Measurements from ENCODE around the gene IGFBP6. TPM values are rescaled to one million over a fixed set of nuclear protein-coding genes. Genes with fewer than 3 reads are reported as not detected.

Gene IGFBP6, protein sequence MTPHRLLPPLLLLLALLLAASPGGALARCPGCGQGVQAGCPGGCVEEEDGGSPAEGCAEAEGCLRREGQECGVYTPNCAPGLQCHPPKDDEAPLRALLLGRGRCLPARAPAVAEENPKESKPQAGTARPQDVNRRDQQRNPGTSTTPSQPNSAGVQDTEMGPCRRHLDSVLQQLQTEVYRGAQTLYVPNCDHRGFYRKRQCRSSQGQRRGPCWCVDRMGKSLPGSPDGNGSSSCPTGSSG
- not detected in 2 replicates for polyA plus RNA-seq (2014; cell fraction: cytosol; rRNA removed)
- not detected in 2 replicates for polyA plus RNA-seq (2014; cell fraction: nucleus; rRNA removed)

- DNase-seq (ENCODE audit: low spot score): no peak
Measured at GRCh38 chr12:53097564-53098353, at the start of gene IGFBP6. IGFBP6 (plus strand) TSS chr12:53097667; CDS start chr12:53097718, 51 bp downstream.

- peak; percentile 45 for DNase-seq (ENCODE audit: low spot score)
Measured at GRCh38 chr12:53048033-53048779, 49.3 kb upstream of the IGFBP6 start.

GRCh38 chr12:53048780-53049401 lies 48.6 kb upstream of the IGFBP6 start:
- DNase-seq (ENCODE audit: low spot score): peak; percentile 13

GRCh38 chr12:53049571-53050318 lies 47.7 kb upstream of the IGFBP6 start, which contains the start of gene TNS2:
TNS2 (plus strand) TSS chr12:53050065; CDS start chr12:53050186, 121 bp downstream.
- DNase-seq (ENCODE audit: low spot score): peak; percentile 55

GRCh38 chr12:53050426-53051057 lies 46.9 kb upstream of the IGFBP6 start:
- peak; percentile 27 for DNase-seq (ENCODE audit: low spot score)

GRCh38 chr12:53051058-53051880 lies 46.2 kb upstream of the IGFBP6 start:
- DNase-seq (ENCODE audit: low spot score): peak; percentile 65

DNA sequence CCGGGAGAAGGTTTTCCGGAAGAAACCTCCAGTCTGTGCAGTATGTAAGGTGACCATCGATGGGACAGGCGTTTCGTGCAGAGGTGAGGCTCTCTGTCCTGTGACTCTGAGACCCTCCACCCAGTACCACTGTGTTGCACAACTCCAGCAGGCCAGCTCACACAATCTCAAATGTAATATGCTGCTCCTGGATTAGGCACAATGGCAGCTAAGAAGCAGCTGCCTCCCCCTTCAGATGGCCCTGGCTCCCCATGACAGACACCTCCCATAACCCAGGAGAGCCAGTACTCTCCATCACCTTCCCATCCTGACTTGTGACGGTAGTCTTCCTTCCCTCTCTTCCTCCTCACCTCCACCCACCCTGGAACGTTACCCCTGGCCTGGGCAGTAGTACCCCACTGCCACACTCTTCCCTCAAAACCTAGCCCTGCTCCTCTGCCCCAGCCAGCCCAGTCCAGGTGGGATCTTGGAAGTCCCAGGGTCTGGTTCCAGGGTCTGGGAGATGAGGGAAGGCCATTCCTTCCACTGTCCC lies 45.5 kb upstream of the IGFBP6 start:
- DNase-seq (ENCODE audit: low spot score): peak; percentile 14

DNA sequence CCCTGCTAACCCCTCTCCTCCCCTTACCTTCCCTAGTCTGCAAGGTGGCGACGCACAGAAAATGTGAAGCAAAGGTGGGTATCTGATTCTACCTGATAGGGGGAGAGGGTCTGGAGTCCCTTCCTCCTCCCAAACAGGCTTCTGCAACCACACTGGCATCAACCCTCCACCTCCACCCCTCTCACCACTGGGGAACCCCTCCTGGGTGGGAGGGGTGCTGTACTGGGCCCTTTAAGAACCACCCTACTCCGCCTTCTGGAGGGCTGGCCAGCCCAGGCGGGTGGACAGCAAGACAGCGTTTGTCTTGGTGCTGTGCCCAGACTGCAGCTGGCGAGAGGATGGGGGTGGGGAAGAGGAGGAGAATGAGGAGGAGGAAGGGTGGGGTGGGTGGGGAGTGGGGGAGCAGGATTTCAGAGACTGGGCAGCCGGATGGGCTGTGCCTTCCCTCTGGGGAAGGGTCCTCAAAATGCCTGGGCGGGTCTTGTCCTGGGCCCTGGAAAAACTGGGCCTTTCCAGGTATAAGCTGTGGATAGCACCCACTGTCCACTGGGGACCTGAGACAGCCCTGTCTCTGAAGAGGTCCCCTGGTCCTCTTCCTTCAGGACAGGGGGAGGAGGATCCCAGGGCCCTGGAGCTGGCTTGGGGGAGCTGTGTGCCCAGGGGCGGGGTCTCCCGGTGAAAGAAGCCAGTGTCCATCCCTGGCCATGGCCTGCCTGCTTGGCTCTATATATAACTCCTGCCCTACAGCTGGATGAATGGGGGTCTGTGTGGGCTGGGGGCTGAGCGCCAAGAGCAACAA lies 44.8 kb upstream of the IGFBP6 start:
- DNase-seq (ENCODE audit: low spot score): peak; percentile 21

GRCh38 chr12:53053218-53054111 lies 44.0 kb upstream of the IGFBP6 start:
- DNase-seq (ENCODE audit: low spot score): peak; percentile 46

DNA sequence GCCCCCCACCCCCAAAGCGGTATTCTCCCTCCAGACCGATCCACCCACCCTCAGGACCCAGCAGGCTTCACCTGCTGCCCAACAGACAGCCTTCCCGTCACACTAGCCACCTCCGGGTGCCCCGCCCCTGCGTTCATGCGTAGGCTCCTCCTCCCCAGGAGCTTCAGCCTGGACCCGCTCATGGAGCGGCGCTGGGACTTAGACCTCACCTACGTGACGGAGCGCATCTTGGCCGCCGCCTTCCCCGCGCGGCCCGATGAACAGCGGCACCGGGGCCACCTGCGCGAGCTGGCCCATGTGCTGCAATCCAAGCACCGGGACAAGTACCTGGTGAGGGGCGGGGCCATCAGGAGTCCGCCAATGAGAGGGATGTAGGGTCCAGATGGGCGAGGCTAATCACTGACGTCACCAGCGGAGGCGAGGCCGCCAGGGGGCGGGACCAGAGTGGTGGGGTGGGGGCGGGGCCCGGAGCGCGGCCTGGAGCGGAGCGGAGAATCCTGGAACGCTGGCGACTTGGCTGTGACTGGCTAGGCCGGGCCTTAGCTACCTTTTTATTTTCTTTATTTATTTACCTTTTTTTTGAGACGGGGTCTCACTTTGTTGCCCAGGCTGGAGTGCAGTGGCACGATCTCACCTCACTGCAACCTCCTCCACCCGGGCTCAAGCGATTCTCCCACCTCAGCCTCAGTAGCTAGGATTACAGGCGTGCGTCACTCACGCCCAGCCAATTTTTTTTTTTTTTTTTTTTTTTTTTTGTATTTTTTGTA lies 43.2 kb upstream of the IGFBP6 start:
- peak; percentile 95 for DNase-seq (ENCODE audit: low spot score)

GRCh38 chr12:53055471-53056266 lies 41.8 kb upstream of the IGFBP6 start:
- no peak for DNase-seq (ENCODE audit: low spot score)

DNA sequence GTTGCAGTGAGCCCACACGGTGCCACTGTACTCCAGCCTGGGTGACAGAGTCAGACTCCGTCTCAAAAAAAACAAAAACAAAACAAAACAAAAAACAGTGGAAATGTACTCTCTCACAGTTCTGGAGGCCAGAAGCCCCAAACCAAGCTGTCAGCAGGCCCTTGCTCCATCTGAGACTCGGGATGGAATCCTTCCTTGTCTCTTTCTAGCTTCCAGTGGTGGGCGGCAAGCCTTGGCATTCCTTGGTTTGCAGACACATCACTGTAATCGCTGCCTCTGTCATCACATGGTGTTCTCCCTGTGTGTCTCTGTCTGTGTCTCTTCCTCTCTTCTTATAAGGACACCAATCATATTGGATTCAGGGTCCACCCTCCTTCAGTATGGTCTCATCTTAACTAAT lies 41.2 kb upstream of the IGFBP6 start:
- DNase-seq (ENCODE audit: low spot score): no peak

DNA sequence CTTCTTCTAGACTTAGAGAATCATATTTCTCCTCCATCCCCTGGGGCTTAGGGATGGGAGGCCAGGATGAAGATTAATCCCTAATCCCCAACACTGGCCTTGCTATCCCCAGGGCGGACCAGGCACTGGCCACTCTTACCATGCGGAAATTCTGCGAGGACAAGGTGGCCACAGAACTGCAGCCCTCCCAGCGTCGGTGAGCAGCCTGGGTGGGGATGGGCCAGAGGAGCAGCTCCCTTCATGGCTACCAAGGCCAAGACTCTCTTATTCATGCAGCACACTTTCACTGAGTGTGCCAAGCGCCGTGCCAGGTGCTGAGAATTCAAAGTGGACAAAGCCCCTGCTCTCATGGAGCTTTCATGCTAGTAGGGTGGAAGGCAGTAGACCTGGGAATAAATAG lies 40.6 kb upstream of the IGFBP6 start:
- DNase-seq (ENCODE audit: low spot score): no peak

DNA sequence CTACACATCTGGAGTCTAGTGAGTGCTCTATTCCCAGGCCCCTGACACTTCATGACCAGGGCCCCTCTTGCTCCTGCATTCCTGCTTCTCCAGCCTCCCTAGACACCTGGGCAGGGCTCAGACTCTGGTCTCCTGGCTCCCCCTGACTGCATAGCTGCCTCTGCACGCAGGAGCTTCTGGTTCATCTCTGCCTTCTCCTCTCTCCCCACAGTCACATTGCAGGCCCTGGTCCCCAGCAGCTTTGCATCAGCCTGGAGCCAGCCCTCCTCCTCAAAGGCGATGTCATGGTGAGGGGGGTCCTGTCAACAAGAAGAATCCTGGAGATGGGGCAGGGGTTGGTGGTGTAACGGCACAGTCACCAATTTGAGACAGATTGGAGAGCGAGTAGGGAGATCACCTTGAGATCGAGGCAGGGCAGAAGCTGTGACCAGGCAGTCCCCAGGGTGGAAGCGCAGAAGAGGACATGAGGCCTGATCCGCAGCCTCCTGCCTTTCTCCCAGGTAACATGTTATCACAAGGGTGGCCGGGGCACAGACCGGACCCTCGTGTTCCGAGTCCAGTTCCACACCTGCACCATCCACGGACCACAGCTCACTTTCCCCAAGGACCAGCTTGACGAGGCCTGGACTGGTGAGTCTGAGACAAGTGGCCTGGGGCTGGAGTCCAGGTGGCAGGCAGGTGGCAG lies 39.5 kb upstream of the IGFBP6 start:
- DNase-seq (ENCODE audit: low spot score): peak; percentile 16
